ENCODE results near the gene APOC1.

DNA sequence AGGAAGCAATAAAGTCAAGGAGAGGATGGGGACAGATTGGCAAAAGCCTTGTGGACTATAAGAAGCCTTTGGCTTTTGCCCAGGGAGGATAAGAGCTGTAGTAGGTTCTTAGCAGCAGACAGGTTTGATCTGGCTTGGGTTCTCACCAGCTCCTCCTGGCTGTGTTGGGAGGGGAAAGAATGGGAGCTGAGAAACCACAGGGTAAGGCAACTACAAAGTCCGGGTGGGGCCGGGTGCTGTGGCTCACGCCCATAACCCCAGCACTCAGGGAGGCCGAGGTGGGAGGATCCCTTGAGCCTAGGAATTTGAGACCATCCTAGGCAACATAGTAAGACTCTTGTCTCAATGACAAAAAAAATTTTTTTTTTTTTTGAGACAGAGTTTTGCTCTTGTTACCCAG is 47.7 kb upstream of the APOC1 start:
- no peak for TF ChIP-seq EZH2 (IDR thresholded peaks at IDR 0.05; ENCODE audit: insufficient read depth, low read length)
- TF ChIP-seq, protein P1, sequence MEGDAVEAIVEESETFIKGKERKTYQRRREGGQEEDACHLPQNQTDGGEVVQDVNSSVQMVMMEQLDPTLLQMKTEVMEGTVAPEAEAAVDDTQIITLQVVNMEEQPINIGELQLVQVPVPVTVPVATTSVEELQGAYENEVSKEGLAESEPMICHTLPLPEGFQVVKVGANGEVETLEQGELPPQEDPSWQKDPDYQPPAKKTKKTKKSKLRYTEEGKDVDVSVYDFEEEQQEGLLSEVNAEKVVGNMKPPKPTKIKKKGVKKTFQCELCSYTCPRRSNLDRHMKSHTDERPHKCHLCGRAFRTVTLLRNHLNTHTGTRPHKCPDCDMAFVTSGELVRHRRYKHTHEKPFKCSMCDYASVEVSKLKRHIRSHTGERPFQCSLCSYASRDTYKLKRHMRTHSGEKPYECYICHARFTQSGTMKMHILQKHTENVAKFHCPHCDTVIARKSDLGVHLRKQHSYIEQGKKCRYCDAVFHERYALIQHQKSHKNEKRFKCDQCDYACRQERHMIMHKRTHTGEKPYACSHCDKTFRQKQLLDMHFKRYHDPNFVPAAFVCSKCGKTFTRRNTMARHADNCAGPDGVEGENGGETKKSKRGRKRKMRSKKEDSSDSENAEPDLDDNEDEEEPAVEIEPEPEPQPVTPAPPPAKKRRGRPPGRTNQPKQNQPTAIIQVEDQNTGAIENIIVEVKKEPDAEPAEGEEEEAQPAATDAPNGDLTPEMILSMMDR (IDR thresholded peaks at IDR 0.05; ENCODE audit: insufficient read depth, low read depth, low read length): no peak

Data from astrocyte (in vitro differentiated cells and primary cell).